HCT116 (cell line): ENCODE measurements around the gene RHBDD3. TPM values are rescaled to one million over a fixed set of nuclear protein-coding genes. Genes with fewer than 3 reads are reported as not detected.

Experiments
- ATAC-seq: fragments of 200-7000 bp; cut with Tn5 transposase; 2 replicates; pipeline ENCODE4 v1.9.1; 2020; ENCODE audit warnings: mild to moderate bottlenecking, moderate library complexity
- BruUV-seq: library from RNA; stranded (reverse); fragments of 400-500 nt; replicated peaks from 2 replicates; lab custom pipeline; 2021; lab: Mats Ljungman, UMichigan
- CTCF ChIA-PET: fragments of 300-600 bp; sonication (Branson Sonifier 250); formaldehyde crosslinking; loops from one replicate; lab custom pipeline; 2021; ENCODE audit warnings: antibody characterized with exemption; lab: Charles Lee
- POLR2A ChIA-PET: fragments of 300-600, 350-600 bp; sonication (Branson Sonifier 250); formaldehyde crosslinking; loops from one replicate; lab custom pipeline; 2021; ENCODE audit warnings: antibody characterized with exemption; lab: Charles Lee
- RAD21 ChIA-PET, 2 experiments: fragments of 300-600 bp; sonication (Branson Sonifier 250); formaldehyde crosslinking; loops; one replicate each; lab custom pipeline; 2023; ENCODE audit warnings: low total read pairs in 2 of 2; ENCODE audit not compliant: uncharacterized antibody in 2 of 2, unreplicated experiment in 2 of 2, low non-redundant PET in 1 of 2; lab: Charles Lee
- DNase-seq: peaks from one replicate; pipeline ENCODE4 v3.0.0-alpha.2; 2010; ENCODE audit warnings: low read depth, low spot score
- H2AFZ ChIP-seq: fragments of 200-600 bp; shearing (Covaris generic), sonication (generic); 2 replicates; pipeline ENCODE4 v1.6.1; 2017; ENCODE audit warnings: low read depth, mixed run types, mixed read lengths, antibody characterized with exemption, low read length; ENCODE audit not compliant: poor library complexity, severe bottlenecking
- H3K27ac ChIP-seq: 2 replicates; pipeline ENCODE4 v1.5.1; 2012; ENCODE audit warnings: low read depth, low read length
- H3K27me3 ChIP-seq: fragments of 200-600 bp; sonication (generic); 2 replicates; pipeline ENCODE4 v1.6.1; 2016; ENCODE audit warnings: mixed run types, low read length, mixed read lengths; ENCODE audit not compliant: insufficient read depth
- H3K36me3 ChIP-seq, 2 experiments: fragments of 200-500 bp in 1 of 2; fragments of 200-600 bp in 1 of 2; sonication (Bioruptor generic) in 1 of 2; sonication (generic) in 1 of 2; 2 replicates each; pipeline versions ENCODE4 v1.5.1 to v1.6.1; 2014 to 2016; ENCODE audit warnings: low read length in 2 of 2, inconsistent platforms in 1 of 2, mixed read lengths in 1 of 2, mixed run types in 1 of 2; ENCODE audit not compliant: insufficient read depth in 2 of 2, control insufficient read depth in 1 of 2
- H3K4me1 ChIP-seq, 2 experiments: fragments of 200-600 bp in 1 of 2; sonication (generic) in 1 of 2; 2 replicates each; pipeline versions ENCODE4 v1.5.1 to v1.6.1; 2012 to 2017; ENCODE audit warnings: low read length in 2 of 2, inconsistent platforms in 1 of 2, mild to moderate bottlenecking in 1 of 2, mixed read lengths in 1 of 2, mixed run types in 1 of 2, moderate library complexity in 1 of 2; ENCODE audit not compliant: insufficient read depth in 2 of 2, control insufficient read depth in 1 of 2
- H3K4me2 ChIP-seq: fragments of 200-600 bp; sonication (generic); 2 replicates; pipeline ENCODE4 v1.6.1; 2017; ENCODE audit warnings: mixed run types, low read length, mixed read lengths
- H3K4me3 ChIP-seq, 2 experiments: fragments of 200-600 bp in 1 of 2; sonication (generic) in 1 of 2; replicated peaks in 1 of 2; 2 replicates each; pipeline ENCODE4 v1.5.1; 2011 to 2016; ENCODE audit warnings: low read length in 2 of 2, control low read depth in 1 of 2, low read depth in 1 of 2, mild to moderate bottlenecking in 1 of 2, mixed read lengths in 1 of 2, mixed run types in 1 of 2
- H3K79me2 ChIP-seq: fragments of 200-600 bp; sonication (generic); 2 replicates; pipeline ENCODE4 v1.6.1; 2017; ENCODE audit warnings: mild to moderate bottlenecking, mixed run types, low read length, moderate library complexity, mixed read lengths; ENCODE audit not compliant: insufficient read depth
- H3K9ac ChIP-seq: fragments of 200-600 bp; sonication (generic); 2 replicates; pipeline ENCODE4 v1.6.1; 2016; ENCODE audit warnings: low read length, mixed read lengths
- H3K9me2 ChIP-seq: fragments of 200-600 bp; sonication (generic), shearing (Covaris generic); 2 replicates; pipeline ENCODE4 v1.6.1; 2017; ENCODE audit warnings: mixed run types, mild to moderate bottlenecking, moderate library complexity; ENCODE audit not compliant: insufficient read depth
- H3K9me3 ChIP-seq, 2 experiments: fragments of 200-500 bp in 1 of 2; fragments of 200-600 bp in 1 of 2; sonication (Bioruptor generic) in 1 of 2; sonication (generic) in 1 of 2; 2 replicates each; pipeline ENCODE4 v1.6.1; 2014 to 2017; ENCODE audit warnings: low read length in 2 of 2, mixed read lengths in 2 of 2, inconsistent platforms in 1 of 2, low read depth in 1 of 2, mild to moderate bottlenecking in 1 of 2, mixed run types in 1 of 2, moderate library complexity in 1 of 2; ENCODE audit not compliant: control insufficient read depth in 1 of 2, insufficient read depth in 1 of 2
- H4K20me1 ChIP-seq: fragments of 200-600 bp; sonication (generic), shearing (Covaris generic); 2 replicates; pipeline ENCODE4 v1.6.1; 2017; ENCODE audit warnings: mixed run types, mild to moderate bottlenecking, moderate library complexity; ENCODE audit not compliant: insufficient read depth
- CEBPB ChIP-seq: IDR thresholded peaks from 2 replicates; pipeline ENCODE4 v1.6.1; 2012; ENCODE audit warnings: low read depth
- EGR1 ChIP-seq: IDR thresholded peaks from 2 replicates; pipeline ENCODE4 v1.6.1; 2012; ENCODE audit warnings: low read depth
- ELF1 ChIP-seq: IDR thresholded peaks from 2 replicates; pipeline ENCODE4 v1.6.1; 2012; ENCODE audit warnings: low read depth, borderline replicate concordance
- EZH2phosphoT487 ChIP-seq: fragments of 200-600 bp; IDR thresholded peaks from 2 replicates; pipeline ENCODE4 v1.6.1; 2018; ENCODE audit warnings: antibody characterized with exemption, borderline replicate concordance
- FOSL1 ChIP-seq: IDR thresholded peaks from 2 replicates; pipeline ENCODE4 v1.6.1; 2012; ENCODE audit warnings: low read depth
- POLR2AphosphoS5 ChIP-seq: IDR thresholded peaks from 2 replicates; pipeline ENCODE4 v1.6.1; 2011; ENCODE audit warnings: mild to moderate bottlenecking, low read depth, low read length, moderate library complexity
- SP1 ChIP-seq: IDR thresholded peaks from 2 replicates; pipeline ENCODE4 v1.6.1; 2012; ENCODE audit warnings: low read depth
- SRF ChIP-seq: IDR thresholded peaks from 2 replicates; pipeline ENCODE4 v1.6.1; 2012; ENCODE audit warnings: low read depth
- TCF7L2 ChIP-seq: IDR thresholded peaks from 2 replicates; pipeline ENCODE4 v1.7.0; 2011; ENCODE audit warnings: borderline replicate concordance, inconsistent platforms; ENCODE audit not compliant: insufficient read depth, insufficient read length; ENCODE audit errors: extremely low read depth
- ZNF274 ChIP-seq: fragments of 200-500 bp; sonication (Bioruptor generic); IDR thresholded peaks from 2 replicates; pipeline ENCODE4 v1.6.1; 2014; ENCODE audit warnings: mild to moderate bottlenecking, low read depth, low read length, inconsistent platforms
- intact Hi-C: fragments of 100-400 bp; cut with micrococcal nuclease; formaldehyde crosslinking; loops from 2 replicates; pipeline ENCODE4 v1.10.0; 2022
- total RNA-seq: library from RNA; stranded (reverse); gene quantifications from one replicate; pipeline ENCODE4 v1.2.1, GENCODE V29; 2021; ENCODE audit not compliant: unreplicated experiment
- TF ChIP-seq, protein P1 (sequence below): IDR thresholded peaks from 2 replicates; pipeline ENCODE4 v1.6.1; 2012; ENCODE audit warnings: low read depth
- TF ChIP-seq, protein P2 (sequence below): IDR thresholded peaks from 2 replicates; pipeline ENCODE4 v1.6.1; 2011; ENCODE audit warnings: mild to moderate bottlenecking, low read length, moderate library complexity; ENCODE audit not compliant: insufficient replicate concordance; ENCODE audit errors: extremely low read depth

The RHBDD3 gene
- total RNA-seq, 1 experiment from 2014 or later: 30.2 TPM

DNA sequence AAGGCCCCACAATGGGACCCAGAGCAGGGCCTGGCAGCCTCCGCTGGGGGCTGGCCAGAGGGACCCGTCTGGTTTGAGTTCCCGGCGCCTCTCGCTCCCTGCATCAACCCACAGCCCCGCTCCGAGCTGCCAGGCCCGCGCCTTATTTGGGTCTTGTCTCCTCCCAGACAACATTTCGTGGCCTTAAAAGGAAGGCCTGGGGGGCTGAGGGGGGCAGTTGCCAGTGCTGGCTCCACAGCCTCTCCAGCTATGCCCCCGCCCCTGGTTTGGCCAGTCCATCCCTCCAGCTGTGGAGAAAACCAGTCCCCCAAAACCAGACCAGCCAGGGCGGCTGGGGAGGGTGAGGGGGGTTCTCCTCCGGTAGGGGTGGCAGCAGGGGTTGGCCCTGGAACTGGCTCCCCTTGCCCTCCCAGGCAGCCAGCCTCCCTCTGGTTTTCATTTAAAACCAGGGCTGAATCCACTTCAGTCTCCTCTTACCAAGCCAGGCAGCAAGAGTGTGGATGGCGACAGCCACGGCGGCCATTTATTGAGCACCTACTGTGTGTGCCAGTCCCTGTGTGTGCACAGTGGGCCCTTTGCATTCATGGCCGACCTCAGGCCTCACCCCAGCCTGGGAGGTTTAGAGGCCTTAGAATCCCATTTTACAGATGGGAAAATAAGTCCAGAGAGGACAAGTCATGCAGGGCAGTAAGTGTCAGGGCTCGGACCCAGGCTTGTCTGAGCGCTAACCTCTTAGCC is 43.5 kb downstream of the RHBDD3 start:
- Histone ChIP-seq H3K9me3 (no peaks in the 10 kb centered on the region), H3K79me2 (no peaks in the 10 kb centered on the region), H3K36me3 (no peaks in the 10 kb centered on the region), H3K27me3 (no peaks in the 10 kb centered on the region), H3K4me3 (no peak overlapping the region), H3K4me2 (no peak overlapping the region), H3K27ac (no peak overlapping the region), H3K4me1 (no peaks in the 10 kb centered on the region), H3K9me2 (no peaks in the 10 kb centered on the region), H2AFZ (no peak overlapping the region), H4K20me1 (no peaks in the 10 kb centered on the region), H3K9ac (no peak overlapping the region)
- CTCF ChIA-PET: no interaction called here
- ATAC-seq (no peak), DNase-seq (no peak)
- TF ChIP-seq, protein P1, sequence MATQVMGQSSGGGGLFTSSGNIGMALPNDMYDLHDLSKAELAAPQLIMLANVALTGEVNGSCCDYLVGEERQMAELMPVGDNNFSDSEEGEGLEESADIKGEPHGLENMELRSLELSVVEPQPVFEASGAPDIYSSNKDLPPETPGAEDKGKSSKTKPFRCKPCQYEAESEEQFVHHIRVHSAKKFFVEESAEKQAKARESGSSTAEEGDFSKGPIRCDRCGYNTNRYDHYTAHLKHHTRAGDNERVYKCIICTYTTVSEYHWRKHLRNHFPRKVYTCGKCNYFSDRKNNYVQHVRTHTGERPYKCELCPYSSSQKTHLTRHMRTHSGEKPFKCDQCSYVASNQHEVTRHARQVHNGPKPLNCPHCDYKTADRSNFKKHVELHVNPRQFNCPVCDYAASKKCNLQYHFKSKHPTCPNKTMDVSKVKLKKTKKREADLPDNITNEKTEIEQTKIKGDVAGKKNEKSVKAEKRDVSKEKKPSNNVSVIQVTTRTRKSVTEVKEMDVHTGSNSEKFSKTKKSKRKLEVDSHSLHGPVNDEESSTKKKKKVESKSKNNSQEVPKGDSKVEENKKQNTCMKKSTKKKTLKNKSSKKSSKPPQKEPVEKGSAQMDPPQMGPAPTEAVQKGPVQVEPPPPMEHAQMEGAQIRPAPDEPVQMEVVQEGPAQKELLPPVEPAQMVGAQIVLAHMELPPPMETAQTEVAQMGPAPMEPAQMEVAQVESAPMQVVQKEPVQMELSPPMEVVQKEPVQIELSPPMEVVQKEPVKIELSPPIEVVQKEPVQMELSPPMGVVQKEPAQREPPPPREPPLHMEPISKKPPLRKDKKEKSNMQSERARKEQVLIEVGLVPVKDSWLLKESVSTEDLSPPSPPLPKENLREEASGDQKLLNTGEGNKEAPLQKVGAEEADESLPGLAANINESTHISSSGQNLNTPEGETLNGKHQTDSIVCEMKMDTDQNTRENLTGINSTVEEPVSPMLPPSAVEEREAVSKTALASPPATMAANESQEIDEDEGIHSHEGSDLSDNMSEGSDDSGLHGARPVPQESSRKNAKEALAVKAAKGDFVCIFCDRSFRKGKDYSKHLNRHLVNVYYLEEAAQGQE: no peak
- no peak for TF ChIP-seq SRF
- no peak for TF ChIP-seq EGR1
- TF ChIP-seq SP1: no peak
- TF ChIP-seq ELF1: no peak
- no peak for TF ChIP-seq ZNF274
- no peak for TF ChIP-seq FOSL1
- no peak for TF ChIP-seq EZH2phosphoT487
- TF ChIP-seq TCF7L2: no peak
- TF ChIP-seq, protein P2, sequence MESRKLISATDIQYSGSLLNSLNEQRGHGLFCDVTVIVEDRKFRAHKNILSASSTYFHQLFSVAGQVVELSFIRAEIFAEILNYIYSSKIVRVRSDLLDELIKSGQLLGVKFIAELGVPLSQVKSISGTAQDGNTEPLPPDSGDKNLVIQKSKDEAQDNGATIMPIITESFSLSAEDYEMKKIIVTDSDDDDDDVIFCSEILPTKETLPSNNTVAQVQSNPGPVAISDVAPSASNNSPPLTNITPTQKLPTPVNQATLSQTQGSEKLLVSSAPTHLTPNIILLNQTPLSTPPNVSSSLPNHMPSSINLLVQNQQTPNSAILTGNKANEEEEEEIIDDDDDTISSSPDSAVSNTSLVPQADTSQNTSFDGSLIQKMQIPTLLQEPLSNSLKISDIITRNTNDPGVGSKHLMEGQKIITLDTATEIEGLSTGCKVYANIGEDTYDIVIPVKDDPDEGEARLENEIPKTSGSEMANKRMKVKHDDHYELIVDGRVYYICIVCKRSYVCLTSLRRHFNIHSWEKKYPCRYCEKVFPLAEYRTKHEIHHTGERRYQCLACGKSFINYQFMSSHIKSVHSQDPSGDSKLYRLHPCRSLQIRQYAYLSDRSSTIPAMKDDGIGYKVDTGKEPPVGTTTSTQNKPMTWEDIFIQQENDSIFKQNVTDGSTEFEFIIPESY: no peak
- TF ChIP-seq CEBPB: no peak
- no peak for TF ChIP-seq POLR2AphosphoS5
- BruUV-seq: no TSS peak
- RAD21 ChIA-PET: no interaction called here
- POLR2A ChIA-PET: no interaction called here
- intact Hi-C loops: no loop called here
